ENCODE results near the gene ZNF219. TPM values are rescaled to one million over a fixed set of nuclear protein-coding genes. Genes with fewer than 3 reads are reported as not detected.
A peak's percentile ranks its signal among the peaks of the same experiment; 100 is the strongest.

The ZNF219 gene
- total and polyA plus RNA-seq, 2 of the 13 experiments (the other 11 are each of a cell fraction or from before 2014, with no cell fraction given) = 34.5 to 36.6 TPM

DNA sequence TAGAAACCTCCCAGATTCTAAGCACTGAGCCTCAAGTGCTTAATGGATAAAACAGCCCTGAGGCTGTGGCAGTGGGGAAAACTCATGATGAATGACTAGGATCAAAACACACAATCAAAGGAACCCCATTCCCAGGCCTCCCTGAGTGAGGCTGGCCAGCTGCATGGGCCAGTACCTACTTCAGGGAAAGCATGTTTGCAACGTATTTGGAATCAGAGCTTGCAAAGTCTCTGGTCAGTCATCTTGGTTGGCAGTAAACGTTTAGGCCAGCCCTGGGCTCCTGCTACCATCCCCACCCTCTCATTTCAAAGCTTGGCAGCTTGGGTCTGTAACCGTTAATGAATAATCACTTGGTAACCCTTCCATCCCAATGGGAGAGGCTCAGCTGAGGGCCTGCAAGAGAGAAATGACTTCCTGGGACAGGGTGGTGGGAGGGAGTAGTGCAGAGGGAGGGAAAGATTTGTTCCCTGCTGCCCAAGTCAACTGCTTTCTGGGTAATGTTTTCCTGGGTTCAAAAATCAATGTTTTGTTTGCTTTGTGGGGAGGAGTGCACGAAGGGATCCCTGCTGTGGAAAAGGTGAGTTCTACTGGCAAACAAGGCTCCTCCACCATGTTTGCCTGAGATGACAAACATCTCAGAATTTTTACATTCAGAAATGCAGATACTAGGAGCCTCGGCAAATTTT lies 42.9 kb downstream of the ZNF219 start (continued):
- no peak for TF ChIP-seq EED (CRISPR knock-in tag; IDR thresholded peaks at IDR 0.05)
- TF ChIP-seq JUND (CRISPR knock-in tag; IDR thresholded peaks at IDR 0.05) = peak; percentile 75
- TF ChIP-seq, protein P1, sequence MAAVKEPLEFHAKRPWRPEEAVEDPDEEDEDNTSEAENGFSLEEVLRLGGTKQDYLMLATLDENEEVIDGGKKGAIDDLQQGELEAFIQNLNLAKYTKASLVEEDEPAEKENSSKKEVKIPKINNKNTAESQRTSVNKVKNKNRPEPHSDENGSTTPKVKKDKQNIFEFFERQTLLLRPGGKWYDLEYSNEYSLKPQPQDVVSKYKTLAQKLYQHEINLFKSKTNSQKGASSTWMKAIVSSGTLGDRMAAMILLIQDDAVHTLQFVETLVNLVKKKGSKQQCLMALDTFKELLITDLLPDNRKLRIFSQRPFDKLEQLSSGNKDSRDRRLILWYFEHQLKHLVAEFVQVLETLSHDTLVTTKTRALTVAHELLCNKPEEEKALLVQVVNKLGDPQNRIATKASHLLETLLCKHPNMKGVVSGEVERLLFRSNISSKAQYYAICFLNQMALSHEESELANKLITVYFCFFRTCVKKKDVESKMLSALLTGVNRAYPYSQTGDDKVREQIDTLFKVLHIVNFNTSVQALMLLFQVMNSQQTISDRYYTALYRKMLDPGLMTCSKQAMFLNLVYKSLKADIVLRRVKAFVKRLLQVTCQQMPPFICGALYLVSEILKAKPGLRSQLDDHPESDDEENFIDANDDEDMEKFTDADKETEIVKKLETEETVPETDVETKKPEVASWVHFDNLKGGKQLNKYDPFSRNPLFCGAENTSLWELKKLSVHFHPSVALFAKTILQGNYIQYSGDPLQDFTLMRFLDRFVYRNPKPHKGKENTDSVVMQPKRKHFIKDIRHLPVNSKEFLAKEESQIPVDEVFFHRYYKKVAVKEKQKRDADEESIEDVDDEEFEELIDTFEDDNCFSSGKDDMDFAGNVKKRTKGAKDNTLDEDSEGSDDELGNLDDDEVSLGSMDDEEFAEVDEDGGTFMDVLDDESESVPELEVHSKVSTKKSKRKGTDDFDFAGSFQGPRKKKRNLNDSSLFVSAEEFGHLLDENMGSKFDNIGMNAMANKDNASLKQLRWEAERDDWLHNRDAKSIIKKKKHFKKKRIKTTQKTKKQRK (IDR thresholded peaks at IDR 0.05; ENCODE audit: low read length) = no peak
- peak; percentile 80 for TF ChIP-seq FOXA3 (CRISPR knock-in tag; IDR thresholded peaks at IDR 0.05)
- TF ChIP-seq EHMT2 (IDR thresholded peaks at IDR 0.05; ENCODE audit: borderline replicate concordance, low read depth, low read length) = peak; percentile 65; the same call in 1 of the 2 replicates
- TF ChIP-seq ZNF496 (CRISPR knock-in tag; IDR thresholded peaks at IDR 0.05; ENCODE audit: insufficient replicate concordance) = no peak
- TF ChIP-seq ZFP41 (CRISPR knock-in tag; IDR thresholded peaks at IDR 0.05; ENCODE audit: borderline replicate concordance) = no peak
- peak; percentile 60; the same call in 1 of the 2 replicates for TF ChIP-seq NR2F2 (IDR thresholded peaks at IDR 0.05; ENCODE audit: borderline replicate concordance, low read depth)
- no peak for TF ChIP-seq ZNF660 (CRISPR knock-in tag; IDR thresholded peaks at IDR 0.05; ENCODE audit: borderline replicate concordance, low read depth)
- peak; percentile 74; the same call in 1 of the 2 replicates for TF ChIP-seq ZNF598 (CRISPR knock-in tag; IDR thresholded peaks at IDR 0.05; ENCODE audit: borderline replicate concordance)
- TF ChIP-seq ZNF468 (CRISPR knock-in tag; IDR thresholded peaks at IDR 0.05) = no peak
- peak; percentile 75; the same call in 1 of the 2 replicates for TF ChIP-seq HMG20A (CRISPR knock-in tag; IDR thresholded peaks at IDR 0.05; ENCODE audit: borderline replicate concordance)
- peak; percentile 66; the same call in 1 of the 2 replicates for TF ChIP-seq KLF6 (CRISPR knock-in tag; IDR thresholded peaks at IDR 0.05)
- peak; percentile 58; the same call in 1 of the 2 replicates for TF ChIP-seq KMT2B (CRISPR knock-in tag; IDR thresholded peaks at IDR 0.05)
- peak; percentile 68; the same call in 1 of the 2 replicates for TF ChIP-seq FOXJ3 (CRISPR knock-in tag; IDR thresholded peaks at IDR 0.05; ENCODE audit: borderline replicate concordance)
- TF ChIP-seq KLF9 (CRISPR knock-in tag; IDR thresholded peaks at IDR 0.05; ENCODE audit: low read depth) = peak; percentile 38; the same call in 1 of the 2 replicates
- TF ChIP-seq SKIL (CRISPR knock-in tag; IDR thresholded peaks at IDR 0.05; ENCODE audit: borderline replicate concordance) = peak; percentile 58
- TF ChIP-seq CHD2 (IDR thresholded peaks at IDR 0.05; ENCODE audit: low read depth, low read length) = no peak
- peak; percentile 79 for TF ChIP-seq BCL6 (CRISPR knock-in tag; IDR thresholded peaks at IDR 0.05)
- no peak for TF ChIP-seq KLF13 (CRISPR knock-in tag; IDR thresholded peaks at IDR 0.05)
- no peak for TF ChIP-seq ATF1 (CRISPR knock-in tag; IDR thresholded peaks at IDR 0.05)
- TF ChIP-seq NFYC (CRISPR knock-in tag; IDR thresholded peaks at IDR 0.05) = 0 out of 2 replicates have a peak, but pooled peaks have one; percentile 28
- no peak for TF ChIP-seq PCBP1 (IDR thresholded peaks at IDR 0.05; ENCODE audit: borderline replicate concordance, low read depth, low read length)
- peak; percentile 79 for TF ChIP-seq TFDP2 (CRISPR knock-in tag; IDR thresholded peaks at IDR 0.05)
- TF ChIP-seq ZNF629 (CRISPR knock-in tag; conservative IDR thresholded peaks at IDR 0.05) = no peak

Measured in HepG2 (cell line).